Natural killer cell treated with Interleukin-12 subunit alpha and Interleukin-12 subunit beta and Interleukin-15 and Interleukin-18, amount 100 ng/mL, for 72 hours (primary cell): Measurements from ENCODE around the gene FABP6. TPM values are rescaled to one million over a fixed set of nuclear protein-coding genes. Genes with fewer than 3 reads are reported as not detected.
A peak's percentile ranks its signal among the peaks of the same experiment; 100 is the strongest.

Experiments used
- ATAC-seq, 2 donors: fragments of 150-1000 bp; cut with Tn5 transposase in 1 of 2; sonication (Bioruptor Pico), chemical (Tn5 transposase) in 1 of 2; 2 replicates each; pipeline ENCODE4 v1.10.0; 2021
- DNase-seq: peaks from one replicate; pipeline ENCODE4 v3.0.0; 2022; ENCODE audit warnings: low spot score
- H3K27ac Mint-ChIP-seq, 2 donors: 1 replicate in 1 of 2; 2 replicates in 1 of 2; pipeline ENCODE4 v1.8.0; 2022; ENCODE audit warnings: mixed read lengths in 2 of 2, mild to moderate bottlenecking in 1 of 2, moderate library complexity in 1 of 2
- H3K27me3 Mint-ChIP-seq, 2 donors: 1 replicate in 1 of 2; 2 replicates in 1 of 2; pipeline ENCODE4 v1.8.0; 2022; ENCODE audit warnings: mixed read lengths in 2 of 2
- H3K36me3 Mint-ChIP-seq: one replicate; pipeline ENCODE4 v1.8.0; 2022; ENCODE audit warnings: mixed read lengths
- H3K4me1 Mint-ChIP-seq, 2 donors: 1 replicate in 1 of 2; 2 replicates in 1 of 2; pipeline ENCODE4 v1.8.0; 2022; ENCODE audit warnings: low read depth in 2 of 2, mixed read lengths in 2 of 2, mild to moderate bottlenecking in 1 of 2
- H3K4me3 Mint-ChIP-seq: one replicate; pipeline ENCODE4 v1.8.0; 2022; ENCODE audit warnings: mixed read lengths
- H3K9me3 Mint-ChIP-seq: 2 replicates; pipeline ENCODE4 v1.8.0; 2022; ENCODE audit warnings: mixed read lengths
- total RNA-seq, 2 donors: library from RNA; stranded (reverse); gene quantifications; one replicate each; pipeline ENCODE4 v1.2.3, GENCODE V29; 2022

FABP6 gene
- total RNA-seq, 2 donors from 2014 or later = not detected

GRCh38 chr5:160198146-160198545 lies 31.2 kb upstream of the FABP6 start:
- no peak overlapping the region for H3K27ac Mint-ChIP-seq
- H3K27me3 Mint-ChIP-seq = peaks cover 20 to 24% of the 10 kb centered on the region in 2 donors
- no peak for ATAC-seq
- no peaks in the 10 kb centered on the region for H3K9me3 Mint-ChIP-seq
- DNase-seq = no peak
- no peaks in the 10 kb centered on the region for H3K36me3 Mint-ChIP-seq
- no peak overlapping the region for H3K4me3 Mint-ChIP-seq
- peaks cover 4 to 12% of the 10 kb centered on the region in 2 donors for H3K4me1 Mint-ChIP-seq

DNA sequence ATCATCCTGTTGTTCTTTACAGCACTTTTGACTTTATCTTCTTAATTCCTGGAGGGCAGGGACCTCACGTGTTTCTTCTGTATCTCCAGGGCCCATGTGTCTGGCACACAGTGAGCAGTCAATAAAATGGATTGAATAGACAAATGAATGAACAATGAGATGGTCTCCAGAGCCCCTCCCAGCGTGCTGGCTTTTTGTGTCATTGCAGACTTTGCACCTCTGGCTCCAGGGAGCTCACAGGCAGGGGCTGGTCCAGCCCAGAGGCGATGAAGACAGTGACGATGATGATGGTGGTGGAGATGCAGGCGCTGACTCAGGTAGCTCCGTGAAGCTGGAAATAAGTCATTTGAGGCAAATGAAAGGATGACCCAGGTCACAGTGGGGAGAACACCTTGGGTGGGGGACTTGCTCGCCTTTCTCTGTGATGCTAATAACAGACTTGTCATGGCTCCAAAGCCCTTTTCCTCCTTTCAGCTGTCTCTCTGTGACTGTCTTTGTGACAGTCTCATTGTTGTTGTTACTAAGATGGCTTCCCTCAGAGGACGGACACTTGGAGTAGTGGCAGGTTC lies 30.4 kb upstream of the FABP6 start:
- Mint-ChIP-seq H3K27me3 (peaks cover 20 to 24% of the 10 kb centered on the region in 2 donors), H3K9me3 (no peaks in the 10 kb centered on the region), H3K4me1 (peaks cover 4 to 12% of the 10 kb centered on the region in 2 donors), H3K36me3 (no peaks in the 10 kb centered on the region), H3K27ac (peak overlapping the region in 1 of 2 donors; percentile 62), H3K4me3 (peak overlapping the region; percentile 14)
- ATAC-seq = no peak
- DNase-seq = no peak

DNA sequence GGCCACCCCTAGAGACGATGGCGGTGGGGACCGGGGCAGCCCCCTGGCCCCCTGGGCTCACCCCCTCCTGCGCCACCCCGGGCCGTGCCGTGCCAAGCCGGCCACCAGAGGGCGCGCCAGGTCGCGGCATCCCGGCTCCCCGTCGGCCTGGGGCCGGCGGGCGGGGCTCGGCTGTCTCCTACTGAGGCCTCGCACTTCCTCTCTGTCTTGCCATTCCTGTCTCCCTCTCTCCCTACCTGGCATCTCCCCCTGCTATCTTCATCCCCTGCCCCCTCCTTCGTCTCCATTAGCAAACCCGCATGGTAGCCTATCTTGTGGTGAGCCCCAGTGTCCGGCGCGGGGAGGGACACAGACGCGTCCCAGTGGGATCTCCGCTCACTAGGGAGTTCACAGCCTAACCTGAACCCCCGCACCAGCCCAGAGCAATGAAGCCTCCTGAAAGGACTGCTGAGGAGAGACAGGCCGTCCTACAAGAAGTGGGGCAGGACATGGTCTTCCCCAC lies 29.8 kb upstream of the FABP6 start:
- Mint-ChIP-seq H3K27ac (peak overlapping the region in 1 of 2 donors; percentile 62), H3K27me3 (peaks cover 20 to 24% of the 10 kb centered on the region in 2 donors), H3K4me3 (peak overlapping the region; percentile 79), H3K4me1 (peaks cover 4 to 12% of the 10 kb centered on the region in 2 donors), H3K9me3 (no peaks in the 10 kb centered on the region), H3K36me3 (no peaks in the 10 kb centered on the region)
- ATAC-seq (peak; percentile 92 to 96), DNase-seq (peak; percentile 82)

DNA sequence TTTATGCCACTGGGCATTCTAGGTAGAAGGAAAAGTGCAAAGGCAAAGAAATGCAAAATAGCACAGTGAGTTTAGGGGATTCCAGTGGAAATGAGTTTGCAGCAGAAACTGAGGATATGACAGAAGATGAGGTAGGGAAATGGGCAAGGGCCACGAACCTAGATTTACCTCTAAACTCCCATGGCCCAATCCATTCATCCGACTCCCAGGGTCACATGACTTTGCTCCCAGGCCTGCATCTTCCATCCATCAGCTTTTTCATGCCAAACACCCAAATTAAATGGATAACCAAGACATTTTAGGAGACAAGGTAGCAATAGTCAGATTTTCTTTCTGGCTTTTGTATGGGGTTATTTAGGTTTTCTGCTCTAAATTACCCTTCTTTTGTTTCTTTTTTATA lies 22.2 kb upstream of the FABP6 start:
- ATAC-seq = no peak
- Mint-ChIP-seq H3K36me3 (no peaks in the 10 kb centered on the region), H3K4me3 (no peak overlapping the region), H3K9me3 (no peaks in the 10 kb centered on the region), H3K4me1 (no peaks in the 10 kb centered on the region), H3K27ac (no peak overlapping the region), H3K27me3 (no peaks in the 10 kb centered on the region)
- DNase-seq = no peak

- Mint-ChIP-seq H3K9me3 (no peaks in the 10 kb centered on the region), H3K27me3 (peaks cover 0 to 2% of the 10 kb centered on the region in 2 donors), H3K27ac (no peak overlapping the region), H3K4me1 (no peaks in the 10 kb centered on the region), H3K4me3 (no peak overlapping the region), H3K36me3 (no peaks in the 10 kb centered on the region)
- ATAC-seq (no peak), DNase-seq (no peak)
Measured at GRCh38 chr5:160209917-160210316, 19.4 kb upstream of the FABP6 start.

- no peaks in the 10 kb centered on the region for H3K4me1 Mint-ChIP-seq
- H3K36me3 Mint-ChIP-seq = no peaks in the 10 kb centered on the region
- ATAC-seq = no peak
- peaks cover 0 to 2% of the 10 kb centered on the region in 2 donors for H3K27me3 Mint-ChIP-seq
- no peaks in the 10 kb centered on the region for H3K9me3 Mint-ChIP-seq
- no peak overlapping the region for H3K4me3 Mint-ChIP-seq
- DNase-seq = no peak
- H3K27ac Mint-ChIP-seq = no peak overlapping the region
Measured at GRCh38 chr5:160210606-160211005, 18.7 kb upstream of the FABP6 start.

DNA sequence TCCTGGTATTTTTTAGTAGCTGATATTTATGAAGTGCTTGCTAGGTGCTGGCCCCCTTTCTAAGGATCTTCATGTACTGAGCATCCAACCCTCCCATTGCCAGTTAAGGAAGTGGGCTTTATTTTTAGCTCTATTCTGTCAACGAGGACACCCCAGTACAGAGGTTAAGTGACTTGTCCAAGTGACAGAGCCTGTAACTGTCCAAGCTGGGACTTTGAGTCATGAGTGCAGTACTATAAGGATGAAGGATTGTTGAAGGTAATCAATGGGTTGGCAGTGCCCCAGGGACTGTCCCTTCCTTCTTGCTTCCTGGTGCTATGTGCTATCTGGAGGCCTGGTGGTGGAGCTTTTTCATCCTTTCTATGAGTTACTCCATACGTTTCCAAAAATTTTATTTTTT lies 18.0 kb upstream of the FABP6 start:
- ATAC-seq = no peak
- H3K27me3 Mint-ChIP-seq = peaks cover 0 to 5% of the 10 kb centered on the region in 2 donors
- H3K4me1 Mint-ChIP-seq = no peaks in the 10 kb centered on the region

GRCh38 chr5:160213537-160213936 lies 15.8 kb upstream of the FABP6 start:
- H3K4me3 Mint-ChIP-seq = no peak overlapping the region
- H3K9me3 Mint-ChIP-seq = no peaks in the 10 kb centered on the region
- ATAC-seq = no peak
- peaks cover 5 to 6% of the 10 kb centered on the region in 2 donors for H3K27me3 Mint-ChIP-seq
- no peak overlapping the region for H3K27ac Mint-ChIP-seq
- no peaks in the 10 kb centered on the region for H3K4me1 Mint-ChIP-seq
- DNase-seq = no peak
- no peaks in the 10 kb centered on the region for H3K36me3 Mint-ChIP-seq

More for the DNA sequence above, 18.0 kb upstream of the FABP6 start:
- H3K36me3 Mint-ChIP-seq = no peaks in the 10 kb centered on the region
- DNase-seq = no peak
- H3K27ac Mint-ChIP-seq = no peak overlapping the region
- no peak overlapping the region for H3K4me3 Mint-ChIP-seq
- H3K9me3 Mint-ChIP-seq = no peaks in the 10 kb centered on the region

- Mint-ChIP-seq H3K36me3 (no peaks in the 10 kb centered on the region), H3K27ac (no peak overlapping the region), H3K27me3 (peaks cover 6 to 8% of the 10 kb centered on the region in 2 donors), H3K4me3 (no peak overlapping the region), H3K9me3 (no peaks in the 10 kb centered on the region), H3K4me1 (no peaks in the 10 kb centered on the region)
- no peak for DNase-seq
- ATAC-seq = no peak
Measured at GRCh38 chr5:160219356-160219755, 9.9 kb upstream of the FABP6 start.

DNA sequence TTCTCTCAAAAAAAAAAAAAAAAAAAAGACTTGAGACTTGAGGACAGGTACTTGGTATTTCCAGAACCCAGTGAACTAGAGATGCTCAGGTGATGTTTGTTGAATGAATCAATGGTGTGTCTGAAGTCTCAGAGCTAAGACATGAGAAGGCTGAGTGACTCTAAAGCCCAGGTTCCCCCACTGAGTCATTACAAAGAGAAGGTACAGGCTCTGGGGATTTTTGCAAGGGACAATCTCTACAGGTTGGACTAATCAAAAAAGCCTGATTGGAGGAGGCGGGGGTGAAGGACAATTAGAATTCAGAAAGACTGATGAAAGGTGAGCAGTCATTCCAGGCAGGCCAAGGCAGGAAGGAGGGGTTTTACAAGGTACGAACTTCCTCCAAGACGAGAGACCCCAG lies 8.2 kb upstream of the FABP6 start:
- H3K4me3 Mint-ChIP-seq = no peak overlapping the region
- DNase-seq (no peak), ATAC-seq (no peak)
- peaks cover 4 to 6% of the 10 kb centered on the region in 2 donors for H3K27me3 Mint-ChIP-seq
- H3K4me1 Mint-ChIP-seq = no peaks in the 10 kb centered on the region
- no peak overlapping the region for H3K27ac Mint-ChIP-seq
- no peaks in the 10 kb centered on the region for H3K9me3 Mint-ChIP-seq
- H3K36me3 Mint-ChIP-seq = no peaks in the 10 kb centered on the region

- Mint-ChIP-seq H3K36me3 (no peaks in the 10 kb centered on the region), H3K27me3 (no peaks in the 10 kb centered on the region), H3K27ac (no peak overlapping the region), H3K4me3 (no peak overlapping the region), H3K9me3 (no peaks in the 10 kb centered on the region), H3K4me1 (peaks cover 0 to 9% of the 10 kb centered on the region in 2 donors)
- ATAC-seq (no peak), DNase-seq (no peak)
Measured at GRCh38 chr5:160227012-160227411, 2.3 kb upstream of the FABP6 start.

DNA sequence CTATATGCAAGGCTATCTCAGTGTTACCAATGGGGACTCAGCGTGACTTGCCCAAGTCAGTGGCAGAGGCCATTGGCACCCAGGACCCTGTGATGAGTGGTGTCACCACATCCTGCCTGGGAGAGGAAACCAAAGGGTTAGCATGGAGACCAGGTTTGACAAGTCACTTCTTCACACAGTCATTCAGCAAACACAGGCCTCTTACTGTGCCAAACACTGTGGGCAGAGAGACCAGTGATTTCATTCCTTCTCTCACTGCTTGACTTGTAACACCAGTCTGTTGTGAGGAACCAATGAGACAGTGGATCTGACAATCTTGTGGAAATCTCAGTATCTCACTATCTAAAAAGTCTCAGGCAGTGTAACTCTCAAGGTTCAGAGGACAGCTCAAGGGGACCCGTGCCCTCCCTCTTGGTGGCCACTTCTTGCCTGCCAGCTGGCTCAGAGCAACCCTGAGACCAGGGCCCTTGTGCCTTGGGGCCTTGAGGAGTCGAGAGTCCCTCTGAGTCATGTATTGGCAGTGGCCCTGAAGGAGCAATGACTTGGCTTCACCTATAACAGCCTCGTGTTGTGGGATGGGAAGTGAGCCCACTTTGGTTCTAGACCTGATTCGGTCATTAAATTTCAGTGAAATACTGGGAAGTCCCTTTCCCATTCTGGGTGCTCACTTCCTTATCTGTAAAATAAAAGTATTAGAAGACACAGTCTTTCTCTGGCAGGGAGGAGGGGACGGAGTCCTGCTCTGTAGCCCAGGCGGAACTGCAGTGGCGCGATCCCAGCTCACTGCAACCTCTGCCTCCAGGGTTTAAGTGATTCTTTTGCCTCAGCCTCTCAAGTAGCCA lies 1.6 kb downstream of the FABP6 start:
- Mint-ChIP-seq H3K27me3 (no peaks in the 10 kb centered on the region), H3K36me3 (no peaks in the 10 kb centered on the region), H3K9me3 (no peaks in the 10 kb centered on the region), H3K4me1 (peaks cover 0 to 9% of the 10 kb centered on the region in 2 donors), H3K27ac (peak overlapping the region in 1 of 2 donors; percentile 19), H3K4me3 (no peak overlapping the region)
- peak; percentile 86 to 87 for ATAC-seq
- DNase-seq = no peak

- H3K36me3 Mint-ChIP-seq = no peaks in the 10 kb centered on the region
- no peak for DNase-seq
- peaks cover 0 to 9% of the 10 kb centered on the region in 2 donors for H3K4me1 Mint-ChIP-seq
- H3K27ac Mint-ChIP-seq = no peak overlapping the region
- no peak for ATAC-seq
- no peaks in the 10 kb centered on the region for H3K27me3 Mint-ChIP-seq
- H3K9me3 Mint-ChIP-seq = no peaks in the 10 kb centered on the region
- H3K4me3 Mint-ChIP-seq = no peak overlapping the region
Measured at GRCh38 chr5:160231783-160232342, 2.6 kb downstream of the FABP6 start.

DNA sequence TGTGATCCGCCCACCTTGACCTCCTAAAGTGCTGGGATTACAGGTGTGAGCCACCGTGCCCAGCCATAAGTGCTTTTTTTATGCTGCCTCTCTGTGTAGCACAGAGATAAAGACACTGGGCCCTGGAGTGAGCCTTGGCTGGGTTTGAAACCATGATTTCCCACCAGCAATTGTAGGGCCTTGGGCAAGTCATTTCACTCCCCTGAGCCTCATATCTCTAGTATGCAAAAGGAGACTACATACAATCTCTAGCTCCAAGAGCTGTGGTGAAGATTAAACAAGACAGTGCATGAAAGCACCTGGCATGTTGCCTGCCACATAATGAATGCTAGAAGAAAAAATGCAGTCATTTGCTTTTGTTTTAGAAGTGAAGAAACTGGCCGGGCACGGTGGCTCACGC lies 3.9 kb downstream of the FABP6 start:
- no peaks in the 10 kb centered on the region for H3K36me3 Mint-ChIP-seq
- DNase-seq (no peak), ATAC-seq (no peak)
- peaks cover 7 to 10% of the 10 kb centered on the region in 2 donors for H3K27me3 Mint-ChIP-seq
- peaks cover 0 to 9% of the 10 kb centered on the region in 2 donors for H3K4me1 Mint-ChIP-seq
- H3K4me3 Mint-ChIP-seq = no peak overlapping the region
- no peaks in the 10 kb centered on the region for H3K9me3 Mint-ChIP-seq
- H3K27ac Mint-ChIP-seq = no peak overlapping the region
